Stimulated activated effector memory CD8-positive, alpha-beta T cell treated with anti-CD3 and anti-CD28 coated beads, Interleukin-12 subunit alpha, Interleukin-12 subunit beta, amount 100 ng/mL, for 72 hours (primary cell): ENCODE measurements around the gene UCP3.

Experiments
- ATAC-seq: fragments of 150-1000 bp; cut with Tn5 transposase; 2 replicates; pipeline ENCODE4 v1.10.0; 2021
- DNase-seq, 2 donors: peaks; one replicate each; pipeline ENCODE4 v3.0.0; 2021 to 2022; ENCODE audit warnings: low spot score in 2 of 2
- H3K27ac Mint-ChIP-seq: one replicate; pipeline ENCODE4 v1.8.0; 2022; ENCODE audit warnings: mild to moderate bottlenecking, mixed read lengths
- H3K36me3 Mint-ChIP-seq: one replicate; pipeline ENCODE4 v1.8.0; 2022; ENCODE audit warnings: mild to moderate bottlenecking, mixed read lengths
- H3K4me1 Mint-ChIP-seq: one replicate; pipeline ENCODE4 v1.8.0; 2022; ENCODE audit warnings: mixed read lengths
- H3K4me3 Mint-ChIP-seq: one replicate; pipeline ENCODE4 v1.8.0; 2022; ENCODE audit warnings: mild to moderate bottlenecking, mixed read lengths
- H3K9me3 Mint-ChIP-seq: one replicate; pipeline ENCODE4 v1.8.0; 2022; ENCODE audit warnings: mixed read lengths

Gene UCP3

GRCh38 chr11:74009675-74010305, 905 bp upstream of the UCP3 start:
- H3K4me1 Mint-ChIP-seq: peaks cover 64% of the 10 kb centered on the region

GRCh38 chr11:74009230-74009547, 304 bp upstream of the UCP3 start:
- Mint-ChIP-seq H3K4me1 (peaks cover 66% of the 10 kb centered on the region), H3K36me3 (peaks cover 15% of the 10 kb centered on the region)

More at GRCh38 chr11:74009675-74010305, 905 bp upstream of the UCP3 start:
- peaks cover 15% of the 10 kb centered on the region for H3K36me3 Mint-ChIP-seq
- H3K9me3 Mint-ChIP-seq: no peaks in the 10 kb centered on the region
- no peak for ATAC-seq
- DNase-seq: no peak
- peak overlapping the region; percentile 96 for H3K27ac Mint-ChIP-seq
- peak overlapping the region; percentile 47 for H3K4me3 Mint-ChIP-seq

GRCh38 chr11:74007691-74008372, 1.1 kb downstream of the UCP3 start:
- no peak for ATAC-seq
- Mint-ChIP-seq H3K27ac (peak overlapping the region; percentile 32), H3K9me3 (no peaks in the 10 kb centered on the region), H3K4me1 (peaks cover 74% of the 10 kb centered on the region), H3K4me3 (no peak overlapping the region), H3K36me3 (peaks cover 15% of the 10 kb centered on the region)
- no peak for DNase-seq

More at GRCh38 chr11:74009230-74009547, 304 bp upstream of the UCP3 start:
- Mint-ChIP-seq H3K9me3 (no peaks in the 10 kb centered on the region), H3K27ac (peak overlapping the region; percentile 96), H3K4me3 (no peak overlapping the region)
- no peak for DNase-seq
- no peak for ATAC-seq

- Mint-ChIP-seq H3K27ac (peak overlapping the region; percentile 92), H3K4me3 (no peak overlapping the region), H3K9me3 (no peaks in the 10 kb centered on the region), H3K4me1 (peaks cover 78% of the 10 kb centered on the region), H3K36me3 (peaks cover 9% of the 10 kb centered on the region)
- no peak for ATAC-seq
- DNase-seq: no peak
Measured at GRCh38 chr11:74006743-74007304, 2.1 kb downstream of the UCP3 start.

- H3K4me1 Mint-ChIP-seq: peaks cover 78% of the 10 kb centered on the region
- no peaks in the 10 kb centered on the region for H3K9me3 Mint-ChIP-seq
- no peak for ATAC-seq
- peak overlapping the region; percentile 64 for H3K4me3 Mint-ChIP-seq
- peaks cover 6% of the 10 kb centered on the region for H3K36me3 Mint-ChIP-seq
- no peak for DNase-seq
- peak overlapping the region; percentile 92 for H3K27ac Mint-ChIP-seq
Measured at GRCh38 chr11:74005721-74006517, 3.0 kb downstream of the UCP3 start.

- Mint-ChIP-seq H3K36me3 (peaks cover 6% of the 10 kb centered on the region), H3K4me1 (peaks cover 78% of the 10 kb centered on the region), H3K27ac (peak overlapping the region; percentile 92), H3K9me3 (no peaks in the 10 kb centered on the region), H3K4me3 (peak overlapping the region; percentile 64)
- ATAC-seq: peak; percentile 99
- peak; percentile 49 to 76 for DNase-seq
Measured at GRCh38 chr11:74004759-74005615, 3.9 kb downstream of the UCP3 start.

- peaks cover 80% of the 10 kb centered on the region for H3K4me1 Mint-ChIP-seq
- DNase-seq: no peak
- no peaks in the 10 kb centered on the region for H3K9me3 Mint-ChIP-seq
- peak overlapping the region; percentile 50 for H3K27ac Mint-ChIP-seq
- no peak for ATAC-seq
- no peak overlapping the region for H3K4me3 Mint-ChIP-seq
- peaks cover 6% of the 10 kb centered on the region for H3K36me3 Mint-ChIP-seq
Measured at GRCh38 chr11:74004046-74004695, 4.7 kb downstream of the UCP3 start.

GRCh38 chr11:74002832-74003231, 6.1 kb downstream of the UCP3 start:
- H3K27ac Mint-ChIP-seq: peak overlapping the region; percentile 88
- peaks cover 72% of the 10 kb centered on the region for H3K4me1 Mint-ChIP-seq
- H3K4me3 Mint-ChIP-seq: no peak overlapping the region

GRCh38 chr11:74001822-74002286, 7.0 kb downstream of the UCP3 start:
- peak overlapping the region; percentile 88 for H3K27ac Mint-ChIP-seq
- peaks cover 79% of the 10 kb centered on the region for H3K4me1 Mint-ChIP-seq
- no peak overlapping the region for H3K4me3 Mint-ChIP-seq
- no peak for ATAC-seq
- no peaks in the 10 kb centered on the region for H3K9me3 Mint-ChIP-seq
- H3K36me3 Mint-ChIP-seq: peaks cover 6% of the 10 kb centered on the region
- no peak for DNase-seq

More at GRCh38 chr11:74002832-74003231, 6.1 kb downstream of the UCP3 start:
- no peak for DNase-seq
- Mint-ChIP-seq H3K9me3 (no peaks in the 10 kb centered on the region), H3K36me3 (peaks cover 6% of the 10 kb centered on the region)
- no peak for ATAC-seq

GRCh38 chr11:74000307-74001133, 8.4 kb downstream of the UCP3 start:
- peak overlapping the region; percentile 32 for H3K4me3 Mint-ChIP-seq
- DNase-seq (no peak), ATAC-seq (no peak)
- no peaks in the 10 kb centered on the region for H3K9me3 Mint-ChIP-seq
- H3K4me1 Mint-ChIP-seq: peaks cover 77% of the 10 kb centered on the region
- peak overlapping the region; percentile 88 for H3K27ac Mint-ChIP-seq
- H3K36me3 Mint-ChIP-seq: peaks cover 10% of the 10 kb centered on the region

- peaks cover 13% of the 10 kb centered on the region for H3K36me3 Mint-ChIP-seq
- DNase-seq: no peak
- H3K9me3 Mint-ChIP-seq: no peaks in the 10 kb centered on the region
- peak overlapping the region; percentile 85 for H3K27ac Mint-ChIP-seq
- H3K4me3 Mint-ChIP-seq: peak overlapping the region; percentile 32
- ATAC-seq: no peak
- peaks cover 77% of the 10 kb centered on the region for H3K4me1 Mint-ChIP-seq
Measured at GRCh38 chr11:73999581-74000306, 9.1 kb downstream of the UCP3 start.

GRCh38 chr11:73998846-73999575, 9.9 kb downstream of the UCP3 start:
- no peak for ATAC-seq
- no peak for DNase-seq
- H3K27ac Mint-ChIP-seq: peak overlapping the region; percentile 99
- peak overlapping the region; percentile 32 for H3K4me3 Mint-ChIP-seq
- H3K9me3 Mint-ChIP-seq: no peaks in the 10 kb centered on the region
- H3K4me1 Mint-ChIP-seq: peaks cover 72% of the 10 kb centered on the region
- H3K36me3 Mint-ChIP-seq: peaks cover 13% of the 10 kb centered on the region
